ENCODE data around the gene CFAP410.

Gene CFAP410

GRCh38 chr21:44282370-44282769, 56.8 kb downstream of the CFAP410 start:
- DNase-seq = no peak

- DNase-seq = no peak
Observed at GRCh38 chr21:44281801-44282200, 57.4 kb downstream of the CFAP410 start.

GRCh38 chr21:44279354-44280260, 59.6 kb downstream of the CFAP410 start:
- DNase-seq = no peak
